Caco-2 (cell line): ENCODE results near the gene SHLD2. TPM values are rescaled to one million over a fixed set of nuclear protein-coding genes. Genes with fewer than 3 reads are reported as not detected.

Experiments
- BruUV-seq: library from RNA; stranded (reverse); fragments of 400-500 nt; replicated peaks from 2 replicates; lab custom pipeline; 2021; lab: Mats Ljungman, UMichigan
- CTCF ChIA-PET: fragments of 300-600 bp; sonication (Branson Sonifier 250); formaldehyde crosslinking; loops from one replicate; lab custom pipeline; 2022; ENCODE audit warnings: antibody characterized with exemption; lab: Charles Lee
- POLR2A ChIA-PET: fragments of 300-600 bp; sonication (Branson Sonifier 250); formaldehyde crosslinking; loops from one replicate; lab custom pipeline; 2022; ENCODE audit warnings: antibody characterized with exemption; lab: Charles Lee
- DNase-seq, 2 experiments: peaks; one replicate each; pipeline versions ENCODE4 v3.0.0 to v3.0.0-alpha.2; 2020 to 2022
- H3K27me3 ChIP-seq: replicated peaks from 2 replicates; pipeline ENCODE4 v1.6.0; 2011; ENCODE audit warnings: low read length; ENCODE audit not compliant: control insufficient read depth, insufficient read depth
- H3K36me3 ChIP-seq: 2 replicates; pipeline ENCODE4 v1.5.1; 2011; ENCODE audit warnings: low read length; ENCODE audit not compliant: control insufficient read depth, insufficient read depth
- H3K4me1 ChIP-seq: fragments of 250-450 bp; sonication (Bioruptor Pico); 2 replicates; pipeline ENCODE4 v1.5.1; 2020; ENCODE audit warnings: mild to moderate bottlenecking
- H3K4me3 ChIP-seq: 2 replicates; pipeline ENCODE4 v1.5.1; 2011; ENCODE audit warnings: low read depth, mild to moderate bottlenecking, control low read depth, low read length
- H3K9me3 ChIP-seq: fragments of 250-450 bp; sonication (Bioruptor Pico); 2 replicates; pipeline ENCODE4 v1.5.1; 2020; ENCODE audit warnings: mild to moderate bottlenecking, moderate library complexity
- H3K27ac Mint-ChIP-seq: one replicate; pipeline ENCODE4 v1.8.0; 2022; ENCODE audit warnings: mixed read lengths; ENCODE audit not compliant: unreplicated experiment
- H3K27me3 Mint-ChIP-seq: one replicate; pipeline ENCODE4 v1.8.0; 2022; ENCODE audit warnings: mixed read lengths; ENCODE audit not compliant: insufficient read depth, unreplicated experiment
- H3K36me3 Mint-ChIP-seq: one replicate; pipeline ENCODE4 v1.8.0; 2022; ENCODE audit warnings: mild to moderate bottlenecking, mixed read lengths; ENCODE audit not compliant: insufficient read depth, unreplicated experiment
- H3K4me1 Mint-ChIP-seq: one replicate; pipeline ENCODE4 v1.8.0; 2022; ENCODE audit warnings: low read depth, mixed read lengths; ENCODE audit not compliant: unreplicated experiment
- H3K4me3 Mint-ChIP-seq: one replicate; pipeline ENCODE4 v1.8.0; 2022; ENCODE audit warnings: mild to moderate bottlenecking, moderate library complexity, mixed read lengths; ENCODE audit not compliant: unreplicated experiment
- H3K9me3 Mint-ChIP-seq: one replicate; pipeline ENCODE4 v1.8.0; 2022; ENCODE audit warnings: mixed read lengths; ENCODE audit not compliant: unreplicated experiment
- CTCF ChIP-seq, 2 experiments: fragments of 200-600 bp in 1 of 2; IDR thresholded peaks; 1 replicate in 1 of 2; 2 replicates in 1 of 2; pipeline versions ENCODE4 v1.5.1 to v1.8.0; 2011 to 2022; ENCODE audit warnings: antibody characterized with exemption in 1 of 2, control low read depth in 1 of 2, inconsistent platforms in 1 of 2, low read depth in 1 of 2, low read length in 1 of 2, mild to moderate bottlenecking in 1 of 2, moderate library complexity in 1 of 2; ENCODE audit not compliant: insufficient read depth in 1 of 2, severe bottlenecking in 1 of 2, unreplicated experiment in 1 of 2
- intact Hi-C: fragments of 100-400 bp; cut with micrococcal nuclease; formaldehyde crosslinking; loops from one replicate; pipeline ENCODE4 v1.10.0; 2022; ENCODE audit not compliant: unreplicated experiment
- total RNA-seq: library from RNA; stranded (reverse); gene quantifications from 2 replicates; pipeline ENCODE4 v1.2.3, GENCODE V29; 2022

SHLD2 gene
- total RNA-seq, 1 experiment from 2014 or later = 51.0 TPM

- Mint-ChIP-seq H3K4me3 (no peak overlapping the region), H3K36me3 (peaks cover 59% of the 10 kb centered on the region), H3K27me3 (no peaks in the 10 kb centered on the region), H3K4me1 (no peaks in the 10 kb centered on the region), H3K9me3 (no peaks in the 10 kb centered on the region), H3K27ac (no peak overlapping the region)
- Histone ChIP-seq H3K36me3 (peaks cover 10% of the 10 kb centered on the region), H3K4me1 (no peaks in the 10 kb centered on the region), H3K9me3 (no peaks in the 10 kb centered on the region), H3K27me3 (no peaks in the 10 kb centered on the region), H3K4me3 (no peak overlapping the region)
- BruUV-seq = no TSS peak
- ChIA-PET POLR2A (no interaction called here), CTCF (interaction anchor here (0.9 kb wide), 1 partner anchor 88 kb away, joined by 3 read pairs; no protein-coding TSS in a partner anchor)
- intact Hi-C loops = no loop called here
- TF ChIP-seq CTCF (IDR thresholded peaks at IDR 0.05; ENCODE audit: insufficient read depth in 1 of 2, low read depth in 1 of 2, low read length in 1 of 2, severe bottlenecking in 1 of 2, unreplicated experiment in 1 of 2) = no peak
- DNase-seq = no peak
Observed at GRCh38 chr10:87053577-87054181, 41.3 kb upstream of the SHLD2 start.

- intact Hi-C loops = no loop called here
- H3K9me3 ChIP-seq = no peaks in the 10 kb centered on the region
- Mint-ChIP-seq H3K4me3 (no peak overlapping the region), H3K27ac (no peak overlapping the region), H3K36me3 (peaks cover 59% of the 10 kb centered on the region), H3K9me3 (no peaks in the 10 kb centered on the region), H3K4me1 (no peaks in the 10 kb centered on the region), H3K27me3 (no peaks in the 10 kb centered on the region)
- BruUV-seq = no TSS peak
- ChIA-PET POLR2A (no interaction called here), CTCF (interaction anchor here (0.9 kb wide), 1 partner anchor 89 kb away, joined by 3 read pairs; no protein-coding TSS in a partner anchor)
- H3K4me3 ChIP-seq = no peak overlapping the region
- no peak for DNase-seq
- no peaks in the 10 kb centered on the region for H3K27me3 ChIP-seq
- H3K36me3 ChIP-seq = peaks cover 10% of the 10 kb centered on the region
- no peak for TF ChIP-seq CTCF (IDR thresholded peaks at IDR 0.05; ENCODE audit: insufficient read depth in 1 of 2, low read depth in 1 of 2, low read length in 1 of 2, severe bottlenecking in 1 of 2, unreplicated experiment in 1 of 2)
- no peaks in the 10 kb centered on the region for H3K4me1 ChIP-seq
Observed at GRCh38 chr10:87054373-87055295, 40.4 kb upstream of the SHLD2 start.

GRCh38 chr10:87058171-87058570 lies 36.8 kb upstream of the SHLD2 start:
- no peaks in the 10 kb centered on the region for H3K27me3 Mint-ChIP-seq
- H3K9me3 ChIP-seq = no peaks in the 10 kb centered on the region
- no peaks in the 10 kb centered on the region for H3K27me3 ChIP-seq
- peaks cover 70% of the 10 kb centered on the region for H3K36me3 Mint-ChIP-seq
- H3K36me3 ChIP-seq = peaks cover 10% of the 10 kb centered on the region
- H3K27ac Mint-ChIP-seq = no peak overlapping the region
- no peak overlapping the region for H3K4me3 Mint-ChIP-seq
- no peaks in the 10 kb centered on the region for H3K4me1 ChIP-seq
- no peaks in the 10 kb centered on the region for H3K4me1 Mint-ChIP-seq
- intact Hi-C loops = no loop called here
- H3K4me3 ChIP-seq = no peak overlapping the region
- CTCF ChIA-PET = no interaction called here
- H3K9me3 Mint-ChIP-seq = no peaks in the 10 kb centered on the region
- POLR2A ChIA-PET = no interaction called here
- no TSS peak for BruUV-seq
- TF ChIP-seq CTCF (IDR thresholded peaks at IDR 0.05; ENCODE audit: insufficient read depth in 1 of 2, low read depth in 1 of 2, low read length in 1 of 2, severe bottlenecking in 1 of 2, unreplicated experiment in 1 of 2) = no peak
- DNase-seq = no peak
